ENCODE data around the gene C1QTNF7.

Gene C1QTNF7

DNA sequence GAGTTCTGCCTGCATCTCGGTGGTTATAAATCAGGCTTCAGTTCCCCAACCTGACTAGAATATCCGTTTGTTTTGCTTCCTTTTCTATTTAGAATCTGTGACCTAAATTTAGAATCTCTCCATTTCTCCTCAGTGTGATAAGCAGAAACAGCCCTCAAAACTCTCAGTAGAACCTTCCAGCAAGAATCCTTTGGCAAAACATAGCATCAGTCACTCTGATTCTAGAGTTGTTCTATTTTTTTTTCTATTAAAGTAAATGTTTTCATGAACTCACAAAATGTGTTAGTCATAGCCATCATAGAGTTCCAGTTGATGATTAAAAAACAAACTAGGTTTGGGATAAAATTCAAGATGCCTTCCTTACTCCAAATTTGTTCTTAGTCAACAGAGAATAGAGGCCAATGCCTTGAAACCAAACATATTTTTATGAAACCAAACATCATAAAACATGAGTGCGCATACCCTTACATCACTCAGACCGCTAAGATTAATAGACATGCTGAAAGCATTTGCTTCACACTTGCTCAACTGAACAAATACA lies 13.2 kb upstream of the C1QTNF7 start:
- DNase-seq = no peak

DNA sequence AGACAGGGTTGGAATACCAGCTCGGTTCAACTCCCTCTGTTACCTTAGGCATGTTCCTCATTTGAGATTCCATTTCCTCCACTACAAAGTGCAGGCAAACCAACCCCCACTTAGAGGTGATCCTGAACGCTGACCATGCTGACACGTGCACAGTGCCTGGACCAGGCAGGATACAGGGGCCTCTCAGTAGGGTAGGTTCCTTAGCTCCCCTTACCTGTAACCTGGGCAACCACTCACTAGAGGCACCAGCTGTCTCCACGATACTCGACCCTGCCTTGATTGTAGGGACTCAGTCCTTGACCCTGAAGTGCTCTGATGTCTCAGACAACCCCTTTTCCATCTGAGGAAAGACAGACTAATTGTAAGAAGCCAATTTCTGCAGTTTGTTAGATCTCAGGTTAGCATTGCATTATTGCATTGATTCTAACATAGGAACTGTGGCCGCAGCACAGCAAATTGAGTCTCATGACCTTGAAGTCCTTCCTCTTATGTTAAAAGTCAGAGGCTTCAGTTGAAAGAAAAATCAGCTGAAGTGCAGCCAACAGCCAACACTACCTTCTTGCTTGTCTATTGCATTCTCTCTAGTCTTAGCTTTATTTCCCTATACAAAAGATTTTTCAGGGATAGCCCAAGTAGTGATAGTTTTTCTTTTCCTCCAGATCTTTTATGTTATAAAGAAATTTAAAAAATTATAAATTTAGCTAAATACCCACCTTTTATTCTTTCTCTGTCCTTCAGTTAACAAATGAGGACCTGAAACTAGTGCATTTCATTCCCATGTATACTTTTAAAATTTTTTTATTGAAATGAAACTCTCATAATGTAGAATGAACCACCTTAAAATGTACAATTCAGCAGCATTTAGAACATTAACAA lies 11.2 kb upstream of the C1QTNF7 start:
- DNase-seq = no peak

DNA sequence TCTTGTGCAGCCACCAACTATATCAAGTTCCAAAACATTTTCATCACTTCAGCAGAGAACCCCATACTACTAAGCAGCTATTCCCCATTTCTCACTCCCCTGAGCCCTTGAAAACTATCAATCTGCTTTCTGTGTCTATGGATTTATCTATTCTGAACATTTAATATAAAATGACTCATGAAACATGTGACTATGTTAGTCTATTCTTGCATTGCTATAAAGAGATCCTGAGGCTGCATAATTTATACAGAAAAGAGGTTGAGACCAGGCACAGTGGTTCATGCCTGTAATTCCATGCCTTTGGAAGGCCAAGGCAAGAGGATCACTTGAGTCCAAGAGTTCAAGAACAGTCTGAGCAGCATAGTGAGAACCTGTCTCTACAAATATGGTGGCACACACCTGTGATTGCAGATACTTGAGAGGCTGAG lies 10.6 kb upstream of the C1QTNF7 start:
- DNase-seq = no peak

DNA sequence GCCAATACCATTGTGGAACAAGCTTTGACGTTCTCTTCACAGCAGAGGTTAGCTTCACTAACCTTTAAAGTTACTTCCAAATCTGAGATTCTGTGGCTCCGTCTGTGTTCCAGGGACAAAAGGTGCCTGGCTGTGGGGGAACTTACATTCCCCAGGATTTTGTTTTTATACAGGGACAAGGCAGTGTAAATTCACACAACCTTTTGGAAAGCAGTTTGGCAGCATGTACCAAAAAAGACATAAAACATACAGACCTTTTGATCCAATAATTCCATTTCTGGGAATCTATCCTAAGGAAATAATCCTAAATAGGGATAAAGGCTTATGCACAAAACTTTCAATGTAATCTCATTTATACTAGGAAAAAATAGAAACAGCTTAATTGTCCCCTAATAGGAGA lies 8.9 kb upstream of the C1QTNF7 start:
- DNase-seq = no peak

DNA sequence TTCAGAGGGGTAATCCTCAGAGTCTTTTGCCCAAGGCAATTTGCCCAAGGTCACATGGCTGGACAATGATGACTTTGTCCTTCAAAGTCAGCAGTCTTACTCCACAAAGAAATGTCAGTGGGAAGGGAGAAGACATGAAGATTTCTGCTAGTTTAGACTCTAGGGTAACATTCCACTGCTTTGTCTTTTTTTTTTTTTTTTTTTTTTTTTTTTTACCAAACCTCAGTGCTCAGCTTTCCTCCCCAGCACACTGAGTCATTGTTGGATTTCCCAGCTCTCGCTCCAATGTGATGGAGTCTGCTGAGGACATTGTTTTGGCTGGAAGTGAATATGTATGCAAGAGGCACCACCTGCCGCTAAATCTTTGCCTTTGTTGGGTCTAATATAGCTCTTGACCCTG lies 7.2 kb upstream of the C1QTNF7 start:
- DNase-seq = no peak

DNA sequence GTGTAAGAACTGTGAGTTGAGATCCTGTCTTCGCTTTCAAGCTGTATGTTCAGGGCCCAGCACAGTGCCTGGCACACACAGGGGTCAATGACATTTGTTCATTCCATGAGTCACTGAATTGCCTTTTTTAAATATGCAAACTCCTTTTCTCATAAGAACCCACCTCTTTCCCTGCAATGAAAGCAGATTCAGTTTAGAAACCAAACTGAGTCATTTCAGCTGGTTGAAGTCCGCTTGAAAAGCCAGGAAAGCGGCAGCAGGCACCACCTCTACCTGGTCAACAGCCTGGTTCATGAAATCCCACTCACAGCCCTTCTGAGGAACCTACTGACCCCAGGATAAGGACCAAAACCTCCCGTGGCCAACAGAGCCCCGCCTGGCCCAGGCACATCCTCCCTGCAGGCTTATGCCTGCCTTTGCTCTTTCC lies 4.5 kb upstream of the C1QTNF7 start:
- DNase-seq = no peak

DNA sequence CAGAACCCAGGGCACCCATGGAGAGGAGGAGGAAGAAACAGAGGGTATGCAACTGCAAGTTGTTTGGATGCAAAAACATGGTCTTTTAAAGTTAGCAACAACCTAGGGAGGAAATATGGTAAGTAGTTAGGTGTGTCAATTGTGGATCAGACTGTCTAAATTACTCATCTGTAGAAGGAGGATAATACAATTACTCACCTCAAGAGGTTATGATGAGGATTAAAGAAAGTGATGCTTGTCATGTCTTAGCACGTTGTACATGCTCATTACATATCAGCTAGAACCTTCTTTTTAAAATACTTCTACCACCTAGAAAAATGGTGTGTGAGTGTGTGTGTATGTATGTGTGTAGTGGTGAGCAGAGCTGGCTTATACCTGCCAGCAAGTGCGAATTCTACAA lies 2.3 kb upstream of the C1QTNF7 start:
- no peak for DNase-seq

DNA sequence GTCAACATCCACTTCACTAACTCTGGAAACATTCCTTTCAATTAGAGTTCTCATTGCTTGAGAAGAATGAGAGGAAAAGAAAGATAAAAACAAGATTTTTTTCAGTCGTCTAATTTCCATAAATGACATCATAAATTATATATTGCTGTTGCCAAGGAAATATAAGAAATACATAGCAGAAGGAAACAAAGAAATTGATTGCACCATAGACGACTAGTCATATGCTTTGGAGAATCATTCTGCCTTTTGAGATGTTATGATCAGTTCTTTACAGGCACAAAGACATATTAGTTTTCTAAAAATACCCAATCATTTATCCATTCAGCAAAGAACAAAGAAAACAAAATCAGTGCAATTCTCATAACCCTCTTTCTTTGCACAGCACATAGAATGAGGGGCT lies 672 bp upstream of the C1QTNF7 start:
- no peak for DNase-seq

DNA sequence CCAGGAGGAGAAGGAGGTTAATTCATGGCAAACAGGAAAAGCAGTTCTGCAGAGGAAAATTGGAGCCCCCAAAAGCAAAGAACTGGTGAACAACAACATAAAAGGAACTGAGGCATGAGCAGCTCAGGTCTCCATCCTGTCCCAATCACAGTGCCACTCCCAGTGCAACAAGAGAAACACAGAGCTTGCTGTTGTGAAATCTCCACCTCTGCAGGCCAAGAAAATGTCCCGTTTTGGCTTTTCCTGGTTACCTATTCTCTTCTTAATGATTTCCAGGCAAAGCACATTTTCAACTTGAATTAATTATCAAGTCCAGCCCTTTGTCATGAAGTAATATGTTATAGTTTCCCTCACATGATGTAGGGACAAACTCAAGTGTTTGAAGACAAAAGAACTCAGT lies 778 bp downstream of the C1QTNF7 start:
- no peak for DNase-seq

DNA sequence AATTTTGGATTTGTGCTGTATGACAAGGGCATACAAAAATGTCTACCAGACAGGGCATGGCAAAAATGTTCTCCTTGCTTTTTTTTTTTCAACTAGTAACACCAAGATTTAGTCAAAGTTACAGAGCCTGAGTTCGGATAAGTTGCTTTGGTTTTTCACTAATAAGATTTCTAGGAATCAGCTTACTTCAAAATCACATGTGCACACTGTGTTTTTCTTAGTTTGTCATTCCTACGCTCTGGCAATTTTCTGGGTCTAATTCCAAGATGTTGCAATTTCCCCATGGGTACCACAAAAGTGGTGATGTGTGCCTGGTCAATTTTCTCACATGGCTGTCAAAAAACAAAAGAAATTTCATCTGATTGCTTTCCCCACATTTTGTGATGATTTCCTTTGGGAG lies 6.3 kb downstream of the C1QTNF7 start:
- DNase-seq = no peak

DNA sequence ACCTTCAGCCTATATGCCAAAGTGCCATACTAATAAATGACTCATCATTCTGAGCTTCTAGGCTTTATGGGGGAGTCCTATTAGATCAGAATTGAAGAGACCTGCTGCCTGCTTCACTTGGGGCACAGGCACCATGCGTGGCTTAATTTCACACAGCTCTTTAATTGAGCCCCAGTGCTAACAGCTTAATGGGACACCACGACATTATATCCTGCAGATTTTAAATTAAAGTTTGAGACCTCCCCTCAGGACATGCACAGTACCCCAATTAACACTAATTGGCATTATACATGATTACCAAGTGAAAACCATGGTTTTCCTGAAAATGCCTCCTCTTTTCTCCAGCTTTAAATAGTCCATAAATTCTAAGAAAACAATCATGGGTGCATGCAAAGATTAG lies 6.8 kb downstream of the C1QTNF7 start:
- no peak for DNase-seq

DNA sequence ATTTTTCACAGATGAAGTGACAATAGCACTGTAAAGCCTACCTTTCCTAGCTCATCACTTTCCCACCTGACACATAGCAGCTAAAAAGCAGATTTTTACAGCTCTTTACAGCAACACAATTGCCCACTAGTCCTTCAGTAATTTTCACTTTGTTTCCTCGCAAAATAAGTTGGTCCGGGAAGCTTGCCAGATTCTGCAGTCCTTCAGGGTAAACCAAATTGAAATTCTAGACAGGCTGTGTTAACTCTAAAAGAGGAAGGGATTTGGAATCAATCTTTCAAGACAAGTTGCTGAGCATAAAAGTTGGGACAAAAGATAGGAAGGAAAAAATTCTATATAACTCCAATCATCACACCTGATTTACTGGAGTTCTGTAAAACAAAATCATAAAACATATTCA lies 8.7 kb downstream of the C1QTNF7 start:
- no peak for DNase-seq

DNA sequence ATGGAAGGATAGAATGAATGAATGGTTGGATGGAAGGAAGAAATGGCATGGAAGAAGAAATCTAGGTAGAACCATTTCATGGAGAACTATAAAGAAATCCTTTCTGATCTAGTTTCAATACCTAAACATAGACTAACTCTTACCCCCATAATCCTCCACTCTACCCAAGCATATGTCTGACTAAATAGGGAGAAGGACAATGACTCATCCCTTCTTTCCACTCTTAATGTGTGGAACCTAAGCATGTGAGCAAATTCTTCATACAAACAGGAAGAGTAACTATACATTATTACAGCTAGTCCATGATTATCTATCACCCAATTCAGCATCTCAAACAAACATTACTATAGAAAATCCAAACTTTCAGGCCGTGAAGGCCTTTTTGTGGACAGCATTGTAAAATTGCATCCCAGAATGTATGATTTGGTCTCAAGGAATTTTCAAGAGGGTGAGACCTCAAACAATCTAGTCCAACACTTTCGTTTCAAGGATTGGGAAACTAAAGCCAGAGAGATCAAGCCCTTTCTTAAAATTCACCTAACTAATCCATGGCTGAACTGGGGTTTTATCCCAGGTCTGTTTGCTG lies 11.2 kb downstream of the C1QTNF7 start:
- no peak for DNase-seq

DNA sequence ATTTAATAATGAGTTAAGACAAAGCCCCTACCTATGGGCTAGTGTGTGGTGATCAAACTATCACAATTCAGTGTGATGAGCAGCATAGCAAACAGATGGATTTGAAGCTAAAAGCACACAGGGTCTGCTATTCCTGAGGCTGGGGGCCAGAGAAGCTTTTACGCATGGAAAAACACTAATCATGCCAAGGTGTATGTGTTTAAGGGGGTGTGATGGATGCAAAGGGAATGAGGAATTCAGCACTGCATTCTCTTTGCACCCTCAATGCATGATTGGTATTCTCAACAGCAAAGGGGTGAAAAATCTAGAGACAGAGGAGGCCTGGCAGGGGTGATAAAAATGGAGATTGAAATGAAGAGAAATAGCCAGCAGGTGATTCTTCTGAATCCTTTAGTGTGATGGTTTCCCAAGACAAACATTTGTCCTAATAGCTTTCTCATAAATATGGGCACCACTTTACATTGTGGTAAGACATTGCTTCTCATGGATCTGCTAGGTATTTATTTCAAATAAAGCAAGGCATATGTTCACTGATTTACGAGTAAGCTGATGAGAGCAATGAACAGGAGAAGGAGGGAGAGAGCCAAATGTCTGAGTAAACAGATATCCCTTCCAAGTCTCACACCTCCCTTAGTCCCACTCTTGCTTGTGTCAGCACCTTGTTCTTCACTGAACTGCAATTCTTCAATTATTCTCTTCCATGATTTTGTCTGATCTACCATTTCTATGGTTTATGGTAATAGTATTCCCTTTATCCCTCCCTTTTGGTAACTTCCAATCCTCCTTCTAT lies 15.7 kb downstream of the C1QTNF7 start:
- no peak for DNase-seq

DNA sequence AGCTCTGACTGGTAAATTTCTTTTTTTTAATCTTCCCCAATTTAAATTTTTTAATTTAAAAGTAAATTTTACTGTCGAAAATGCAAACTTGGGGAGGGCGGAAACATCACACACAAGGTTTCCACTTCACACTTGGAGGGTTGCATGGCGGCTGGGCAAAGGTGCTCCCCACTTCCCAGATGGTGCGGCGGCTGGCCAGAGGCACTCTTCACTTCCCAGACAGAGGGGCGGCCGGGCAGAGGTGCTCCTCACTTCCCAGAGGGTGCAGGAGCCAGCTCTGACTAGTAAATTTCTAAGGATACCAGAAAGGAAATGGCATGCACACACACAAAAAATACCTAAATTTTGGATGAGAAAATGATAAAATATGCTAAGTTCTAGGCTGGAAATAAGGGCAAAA lies 16.4 kb downstream of the C1QTNF7 start:
- DNase-seq = no peak

DNA sequence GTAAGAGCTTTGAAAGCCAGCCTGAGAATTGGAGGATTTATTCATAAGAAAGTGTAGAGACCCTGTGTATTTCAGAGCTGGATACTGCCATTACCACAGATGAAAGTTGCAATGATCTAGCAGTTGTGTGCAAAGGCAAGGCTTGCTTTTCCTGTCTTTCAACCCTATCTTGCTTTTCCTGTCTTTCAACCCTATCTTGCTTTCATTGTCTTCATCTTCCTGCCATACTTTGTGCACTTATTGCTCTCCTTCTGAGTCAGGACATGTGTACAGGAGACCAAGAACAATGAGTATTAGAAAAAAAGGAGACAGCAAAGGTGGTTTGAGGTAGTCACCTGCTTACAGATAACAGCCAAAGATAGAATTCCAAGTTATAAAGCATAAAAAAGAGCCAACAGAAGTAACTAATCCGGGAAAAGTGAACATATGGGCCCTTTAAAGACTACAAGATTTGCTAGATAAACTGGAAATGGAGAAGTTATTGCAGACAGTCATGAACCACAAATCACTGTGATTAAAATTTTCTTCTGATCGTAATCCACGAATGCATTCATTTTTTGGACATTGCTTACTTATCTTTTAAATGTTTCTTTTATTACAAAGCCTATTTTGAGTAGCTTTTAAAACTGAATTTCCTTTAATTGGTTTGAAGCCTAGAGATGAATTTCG lies 17.2 kb downstream of the C1QTNF7 start:
- DNase-seq = no peak

DNA sequence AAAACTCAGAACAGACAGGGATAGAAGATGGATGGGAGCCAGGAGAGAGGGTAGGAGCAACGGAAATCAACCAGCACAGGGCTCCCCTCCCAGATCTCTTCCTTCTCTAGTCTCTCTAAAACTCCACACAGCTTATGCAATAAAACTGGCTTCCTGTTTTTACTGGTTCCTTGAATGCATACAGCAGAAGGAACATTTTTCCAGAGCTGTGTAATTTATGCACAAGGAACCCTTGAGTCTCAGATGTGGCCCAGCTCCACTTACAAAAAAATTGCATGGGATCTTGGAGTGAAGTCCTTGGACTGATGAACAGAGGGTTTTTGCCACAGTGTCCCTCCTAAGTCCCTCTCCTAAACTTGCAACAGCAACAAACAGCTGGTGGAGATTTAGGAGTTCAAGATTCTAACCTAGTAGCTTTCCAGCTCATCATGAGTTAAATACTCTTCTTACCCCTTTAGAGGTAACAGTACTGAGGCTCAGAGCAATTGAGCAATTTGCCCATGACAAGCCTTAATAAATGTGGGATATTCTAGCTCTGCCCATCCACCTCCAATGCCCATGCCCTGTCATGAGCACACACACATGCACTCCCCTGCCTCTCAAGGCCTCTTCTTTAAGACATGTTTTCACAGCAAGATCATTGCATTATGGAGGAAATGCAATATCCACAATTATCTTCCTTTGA lies 23.5 kb downstream of the C1QTNF7 start:
- DNase-seq = no peak

DNA sequence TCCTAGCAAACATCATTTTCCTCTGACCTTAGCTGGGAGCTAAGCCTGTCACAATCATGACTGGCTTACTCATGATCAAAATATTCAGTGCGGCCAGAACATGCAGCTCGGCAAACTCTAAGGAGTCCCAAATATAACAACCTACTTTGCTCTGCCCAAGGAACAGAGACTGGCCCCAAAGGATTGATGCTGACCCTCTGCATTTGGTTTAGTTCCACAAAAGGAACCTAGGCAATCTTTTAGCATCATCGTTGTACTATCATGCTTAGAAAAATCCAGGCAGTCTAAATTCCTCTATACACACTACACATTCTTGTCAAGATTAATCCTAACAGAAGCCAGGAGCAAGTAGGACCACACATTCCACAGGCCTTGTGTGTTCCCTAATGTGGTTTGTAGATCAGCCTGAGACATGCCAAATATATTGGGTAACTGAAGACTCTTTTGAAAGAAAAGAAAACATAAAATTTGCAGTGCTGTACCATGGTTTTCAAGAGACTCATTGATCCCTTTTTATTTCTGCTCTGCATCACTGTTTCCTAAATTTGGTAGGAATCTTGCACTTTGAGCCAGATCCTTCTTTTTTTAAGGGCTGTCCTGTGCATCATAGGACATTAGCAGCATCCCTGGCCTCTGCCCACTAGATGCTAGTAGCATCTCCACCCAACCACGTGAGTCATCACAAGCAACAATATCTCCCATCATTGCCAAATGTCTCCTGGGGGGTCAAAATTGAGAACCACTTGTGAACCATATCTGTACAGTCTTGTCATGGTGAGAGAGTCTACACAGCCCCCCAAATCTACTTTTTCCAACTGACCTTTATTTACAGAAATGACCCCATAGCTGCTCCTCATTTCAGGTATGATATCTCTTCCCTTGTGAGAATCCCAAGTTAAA lies 24.3 kb downstream of the C1QTNF7 start:
- no peak for DNase-seq

DNA sequence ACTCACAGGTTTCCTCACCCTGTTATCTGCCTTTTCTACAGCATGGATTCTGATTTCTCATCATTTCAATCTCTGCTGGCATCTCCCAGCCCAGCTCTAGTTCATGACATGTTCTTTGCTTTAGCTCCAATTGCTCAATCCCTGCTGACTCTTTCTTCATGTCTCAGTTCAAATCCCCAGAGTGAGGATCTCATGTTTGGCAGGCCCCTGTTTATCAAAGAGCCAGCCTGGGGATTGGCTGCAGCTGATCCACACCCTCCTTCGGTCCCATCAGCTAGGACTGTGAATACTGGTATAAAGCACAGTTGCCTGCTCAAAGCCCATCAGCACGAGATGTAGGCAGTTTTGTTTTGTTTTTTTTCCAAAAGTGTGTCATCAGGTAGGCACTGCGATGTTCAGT lies 27.5 kb downstream of the C1QTNF7 start:
- no peak for DNase-seq

DNA sequence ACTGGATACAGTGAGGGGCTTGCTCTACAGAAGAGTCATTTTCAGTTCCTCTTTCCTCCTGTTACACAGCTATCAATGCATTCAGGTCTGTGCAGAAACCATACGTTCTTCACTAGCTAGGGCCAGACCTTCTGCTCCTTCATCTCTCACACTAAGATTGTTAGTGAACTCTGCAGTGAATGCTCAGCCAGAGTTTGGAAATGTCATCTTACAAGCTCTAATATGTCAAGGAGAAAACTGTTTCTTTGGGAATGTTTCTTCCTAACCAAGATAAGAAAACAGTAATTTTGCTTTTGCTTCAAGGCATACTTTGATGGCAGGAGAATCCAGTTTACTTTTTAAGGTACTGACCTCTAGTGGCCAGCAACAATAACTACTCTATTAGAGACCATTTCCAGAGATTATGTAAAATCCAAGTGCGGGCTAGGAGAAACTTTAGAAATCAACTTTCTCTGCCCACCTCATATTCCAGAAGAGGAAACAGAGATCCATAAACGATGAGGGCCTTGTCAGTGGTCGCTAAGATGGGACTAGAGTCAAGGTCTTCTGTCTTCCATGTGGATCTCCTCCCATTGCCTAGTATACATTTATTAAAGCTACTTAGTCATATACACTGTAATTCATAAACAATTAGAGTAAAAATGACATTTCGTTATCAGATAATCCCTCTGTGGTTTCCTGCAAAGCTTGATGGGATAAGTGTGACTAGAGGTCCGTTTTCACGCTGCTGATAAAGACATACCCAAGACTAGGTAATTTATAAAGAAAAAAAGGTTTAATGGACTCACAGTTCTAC lies 29.8 kb downstream of the C1QTNF7 start:
- DNase-seq = no peak

Data from activated naive CD4-positive, alpha-beta T cell treated with Interleukin-2 at 50 U/mL for 16 hours (primary cell).